Trophoblast cell (in vitro differentiated cells and primary cell): ENCODE results near the gene MLKL.

Experiments
- DNase-seq, 2 donors: peaks; one replicate each; pipeline ENCODE4 v3.0.0-alpha.2; 2016
- H2AFZ ChIP-seq: 2 replicates; pipeline ENCODE4 v1.6.1; 2013; ENCODE audit warnings: low read length, moderate library complexity, mild to moderate bottlenecking; ENCODE audit not compliant: insufficient read depth, poor library complexity
- H2AK5ac ChIP-seq: 2 replicates; pipeline ENCODE4 v1.6.1; 2013; ENCODE audit warnings: mild to moderate bottlenecking, low read length
- H2BK120ac ChIP-seq: 2 replicates; pipeline ENCODE4 v1.6.1; 2013; ENCODE audit warnings: low read length, mild to moderate bottlenecking, moderate library complexity; ENCODE audit not compliant: insufficient read depth, poor library complexity
- H2BK12ac ChIP-seq: 2 replicates; pipeline ENCODE4 v1.6.1; 2013; ENCODE audit warnings: mild to moderate bottlenecking, low read length, moderate library complexity
- H2BK5ac ChIP-seq: 2 replicates; pipeline ENCODE4 v1.6.1; 2013; ENCODE audit warnings: low read length, low read depth, moderate library complexity, mild to moderate bottlenecking; ENCODE audit not compliant: poor library complexity
- H3K14ac ChIP-seq: 2 replicates; pipeline ENCODE4 v1.6.1; 2013; ENCODE audit warnings: mild to moderate bottlenecking, low read length
- H3K18ac ChIP-seq: 2 replicates; pipeline ENCODE4 v1.6.1; 2013; ENCODE audit warnings: mild to moderate bottlenecking, low read length
- H3K23ac ChIP-seq: 2 replicates; pipeline ENCODE4 v1.6.1; 2013; ENCODE audit warnings: low read length
- H3K27ac ChIP-seq: 2 replicates; pipeline ENCODE4 v1.5.1; 2013; ENCODE audit warnings: low read depth, mild to moderate bottlenecking, inconsistent platforms, low read length, moderate library complexity
- H3K27me3 ChIP-seq: 2 replicates; pipeline ENCODE4 v1.6.1; 2013; ENCODE audit warnings: inconsistent platforms, mild to moderate bottlenecking, low read length, moderate library complexity; ENCODE audit not compliant: insufficient read depth
- H3K36me3 ChIP-seq, 2 experiments: 1 replicate in 1 of 2; 2 replicates in 1 of 2; pipeline ENCODE4 v1.6.1; 2013; ENCODE audit warnings: low read length in 2 of 2, mild to moderate bottlenecking in 2 of 2, moderate library complexity in 1 of 2; ENCODE audit not compliant: insufficient read depth in 2 of 2, control insufficient read depth in 1 of 2
- H3K4ac ChIP-seq: 2 replicates; pipeline ENCODE4 v1.6.1; 2013; ENCODE audit warnings: low read depth, mild to moderate bottlenecking, low read length, moderate library complexity
- H3K4me1 ChIP-seq, 2 experiments: 1 replicate in 1 of 2; 2 replicates in 1 of 2; pipeline ENCODE4 v1.6.1; 2013; ENCODE audit warnings: low read length in 2 of 2, mild to moderate bottlenecking in 2 of 2, moderate library complexity in 1 of 2; ENCODE audit not compliant: insufficient read depth in 2 of 2, control insufficient read depth in 1 of 2
- H3K4me2 ChIP-seq: 2 replicates; pipeline ENCODE4 v1.6.1; 2013; ENCODE audit warnings: inconsistent platforms, mild to moderate bottlenecking, low read length, moderate library complexity
- H3K4me3 ChIP-seq: 2 replicates; pipeline ENCODE4 v1.5.1; 2013; ENCODE audit warnings: mild to moderate bottlenecking, low read depth, low read length, inconsistent platforms
- H3K79me1 ChIP-seq: one replicate; pipeline ENCODE4 v1.6.1; 2013; ENCODE audit warnings: low read length
- H3K79me2 ChIP-seq: 2 replicates; pipeline ENCODE4 v1.6.1; 2013; ENCODE audit warnings: low read length, mild to moderate bottlenecking; ENCODE audit not compliant: control insufficient read depth, insufficient read depth, poor library complexity
- H3K9ac ChIP-seq: 2 replicates; pipeline ENCODE4 v1.6.1; 2013; ENCODE audit warnings: mild to moderate bottlenecking, low read length
- H3K9me3 ChIP-seq: 2 replicates; pipeline ENCODE4 v1.6.1; 2013; ENCODE audit warnings: low read depth, mild to moderate bottlenecking, control low read depth, inconsistent platforms, low read length; ENCODE audit not compliant: insufficient read depth
- H4K12ac ChIP-seq: 2 replicates; pipeline ENCODE4 v1.6.1; 2013; ENCODE audit warnings: low read depth, mild to moderate bottlenecking, low read length, moderate library complexity
- H4K8ac ChIP-seq: 2 replicates; pipeline ENCODE4 v1.6.1; 2013; ENCODE audit warnings: low read depth, mild to moderate bottlenecking, low read length, moderate library complexity
- H4K91ac ChIP-seq: one replicate; pipeline ENCODE4 v1.6.1; 2013; ENCODE audit warnings: low read depth, mild to moderate bottlenecking, low read length, moderate library complexity
- WGBS: extraction: QIAGEN DNeasy Blood & Tissue Kit; methylation state at CpG from one replicate; pipeline ENCODE4 v1.1.7; 2013; ENCODE audit warnings: missing lambda C conversion rate; ENCODE audit not compliant: insufficient read length, insufficient coverage; ENCODE audit errors: extremely low coverage; 5-methylcytosine and 5-hydroxymethylcytosine counted together

Gene MLKL

DNA sequence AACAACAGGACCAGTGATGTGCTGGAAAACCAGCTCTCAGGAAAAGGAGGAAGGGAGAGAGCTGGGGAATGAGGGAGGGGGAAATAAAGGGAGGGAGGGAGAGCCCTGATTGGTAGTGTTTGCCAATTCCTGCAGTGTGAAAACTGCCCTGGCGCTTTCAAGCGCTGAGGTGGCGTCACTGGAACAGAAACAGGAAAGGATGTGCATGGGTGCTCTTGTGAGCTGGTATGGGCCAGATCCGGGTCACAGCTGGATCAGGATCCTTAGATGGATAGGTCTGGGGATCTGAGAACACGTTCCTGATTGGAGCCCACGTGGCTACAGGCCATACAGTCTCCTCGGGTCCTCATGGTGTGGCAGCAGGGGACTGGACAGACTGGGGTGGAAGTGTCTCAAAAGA, 16.7 kb upstream of the MLKL start:
- Histone ChIP-seq H3K27ac (no peak overlapping the region), H2BK120ac (no peak overlapping the region), H3K4ac (no peak overlapping the region), H2AK5ac (no peak overlapping the region), H3K9ac (no peak overlapping the region), H3K4me1 (no peaks in the 10 kb centered on the region), H3K4me3 (no peak overlapping the region), H2AFZ (no peak overlapping the region), H4K8ac (no peak overlapping the region), H3K79me2 (no peaks in the 10 kb centered on the region), H3K4me2 (no peak overlapping the region), H3K36me3 (no peaks in the 10 kb centered on the region), H3K23ac (no peak overlapping the region), H3K27me3 (no peaks in the 10 kb centered on the region), H4K91ac (no peak overlapping the region), H3K14ac (no peak overlapping the region), H3K9me3 (peaks cover 5% of the 10 kb centered on the region), H2BK5ac (no peak overlapping the region), H3K79me1 (no peaks in the 10 kb centered on the region), H4K12ac (no peak overlapping the region), H2BK12ac (no peak overlapping the region), H3K18ac (no peak overlapping the region)
- no CpG with 5 or more reads among the region's 7 CpGs for WGBS
- no peak for DNase-seq

- DNase-seq = no peak
- Histone ChIP-seq H3K36me3 (no peaks in the 10 kb centered on the region), H3K4ac (no peak overlapping the region), H4K12ac (no peak overlapping the region), H2BK12ac (no peak overlapping the region), H2BK5ac (no peak overlapping the region), H3K23ac (no peak overlapping the region), H3K4me3 (no peak overlapping the region), H3K27ac (no peak overlapping the region), H4K91ac (no peak overlapping the region), H3K9ac (no peak overlapping the region), H3K79me1 (no peaks in the 10 kb centered on the region), H4K8ac (no peak overlapping the region), H2AFZ (no peak overlapping the region), H3K27me3 (no peaks in the 10 kb centered on the region), H2AK5ac (no peak overlapping the region), H3K4me1 (no peaks in the 10 kb centered on the region), H3K14ac (no peak overlapping the region), H2BK120ac (no peak overlapping the region), H3K18ac (no peak overlapping the region), H3K4me2 (no peak overlapping the region), H3K79me2 (no peaks in the 10 kb centered on the region), H3K9me3 (peaks cover 5% of the 10 kb centered on the region)
- no CpG with 5 or more reads among the region's 15 CpGs for WGBS
Observed at GRCh38 chr16:74716355-74716754, 15.7 kb upstream of the MLKL start.

GRCh38 chr16:74713876-74714275, 13.2 kb upstream of the MLKL start:
- no peaks in the 10 kb centered on the region for H3K79me1 ChIP-seq

GRCh38 chr16:74713325-74713724, 12.7 kb upstream of the MLKL start:
- no peaks in the 10 kb centered on the region for H3K79me2 ChIP-seq
- no peak overlapping the region for H4K91ac ChIP-seq
- H3K27ac ChIP-seq = no peak overlapping the region
- H3K36me3 ChIP-seq = no peaks in the 10 kb centered on the region
- H3K27me3 ChIP-seq = no peaks in the 10 kb centered on the region
- no peak overlapping the region for H3K4me3 ChIP-seq
- H3K4me1 ChIP-seq = no peaks in the 10 kb centered on the region
- no peak overlapping the region for H2BK120ac ChIP-seq
- H2BK5ac ChIP-seq = no peak overlapping the region
- H4K12ac ChIP-seq = no peak overlapping the region
- H3K23ac ChIP-seq = no peak overlapping the region
- no peaks in the 10 kb centered on the region for H3K79me1 ChIP-seq
- no CpG with 5 or more reads among the region's 10 CpGs for WGBS
- H4K8ac ChIP-seq = no peak overlapping the region
- no peak overlapping the region for H2BK12ac ChIP-seq
- no peak overlapping the region for H2AK5ac ChIP-seq
- H2AFZ ChIP-seq = no peak overlapping the region
- no peak overlapping the region for H3K9ac ChIP-seq
- no peak overlapping the region for H3K4ac ChIP-seq
- no peak overlapping the region for H3K4me2 ChIP-seq
- DNase-seq = no peak
- H3K9me3 ChIP-seq = peaks cover 2% of the 10 kb centered on the region
- no peak overlapping the region for H3K14ac ChIP-seq
- no peak overlapping the region for H3K18ac ChIP-seq

More at GRCh38 chr16:74713876-74714275, 13.2 kb upstream of the MLKL start:
- no peak overlapping the region for H2BK120ac ChIP-seq
- H3K9me3 ChIP-seq = peaks cover 2% of the 10 kb centered on the region
- H3K27me3 ChIP-seq = no peaks in the 10 kb centered on the region
- H3K4me1 ChIP-seq = no peaks in the 10 kb centered on the region
- no peak overlapping the region for H4K91ac ChIP-seq
- no peak overlapping the region for H4K8ac ChIP-seq
- no peak overlapping the region for H3K14ac ChIP-seq
- H2BK5ac ChIP-seq = no peak overlapping the region
- H3K4me3 ChIP-seq = no peak overlapping the region
- WGBS = no CpG with 5 or more reads among the region's 10 CpGs
- DNase-seq = no peak
- no peak overlapping the region for H2AK5ac ChIP-seq
- no peak overlapping the region for H2AFZ ChIP-seq
- no peak overlapping the region for H3K4me2 ChIP-seq
- H3K23ac ChIP-seq = no peak overlapping the region
- no peaks in the 10 kb centered on the region for H3K36me3 ChIP-seq
- no peak overlapping the region for H3K18ac ChIP-seq
- H3K27ac ChIP-seq = no peak overlapping the region
- no peak overlapping the region for H3K4ac ChIP-seq
- H3K79me2 ChIP-seq = no peaks in the 10 kb centered on the region
- H4K12ac ChIP-seq = no peak overlapping the region
- no peak overlapping the region for H3K9ac ChIP-seq
- H2BK12ac ChIP-seq = no peak overlapping the region
